HepG2 (cell line): ENCODE measurements around the gene EBP. TPM values are rescaled to one million over a fixed set of nuclear protein-coding genes. Genes with fewer than 3 reads are reported as not detected.

Experiments
- AHDC1 ChIP-seq: sonication (generic); formaldehyde crosslinking; IDR thresholded peaks from 2 replicates; pipeline ENCODE4 v1.5.1; 2020; ENCODE audit warnings: mild to moderate bottlenecking, missing genetic modification reagents, borderline replicate concordance
- ESRRA ChIP-seq: sonication (generic); formaldehyde crosslinking; IDR thresholded peaks from 2 replicates; pipeline ENCODE4 v1.5.1; 2020; ENCODE audit warnings: mild to moderate bottlenecking, low read depth, missing genetic modification reagents
- ETV5 ChIP-seq: IDR thresholded peaks from 2 replicates; pipeline ENCODE4 v1.6.1; 2018; ENCODE audit warnings: missing biosample characterization, missing genetic modification reagents, inconsistent platforms, borderline replicate concordance
- GABPA ChIP-seq, 2 experiments: IDR thresholded peaks; 2 replicates each; pipeline ENCODE4 v1.6.1; 2011 to 2016; ENCODE audit warnings: low read depth in 2 of 2, low read length in 1 of 2, missing biosample characterization in 1 of 2, missing genetic modification characterization in 1 of 2
- HOXD1 ChIP-seq: sonication (generic); formaldehyde crosslinking; IDR thresholded peaks from 2 replicates; pipeline ENCODE4 v1.5.0; 2020; ENCODE audit warnings: missing genetic modification reagents
- IKZF5 ChIP-seq: IDR thresholded peaks from 2 replicates; pipeline ENCODE4 v1.6.1; 2018; ENCODE audit warnings: missing genetic modification reagents, mild to moderate bottlenecking, missing compliant biosample characterization
- JUNB ChIP-seq: sonication (generic); formaldehyde crosslinking; IDR thresholded peaks from 2 replicates; pipeline ENCODE4 v1.8.0; 2022; ENCODE audit warnings: missing genetic modification reagents, mild to moderate bottlenecking, borderline replicate concordance
- PAWR ChIP-seq: sonication (generic); formaldehyde crosslinking; IDR thresholded peaks from 2 replicates; pipeline ENCODE4 v1.4.0; 2020; ENCODE audit warnings: missing genetic modification reagents, mild to moderate bottlenecking, borderline replicate concordance
- TFDP1 ChIP-seq: IDR thresholded peaks from 2 replicates; pipeline ENCODE4 v1.6.1; 2016; ENCODE audit warnings: missing compliant biosample characterization, missing genetic modification reagents, borderline replicate concordance
- ZBTB14 ChIP-seq: sonication (generic); formaldehyde crosslinking; IDR thresholded peaks from 2 replicates; pipeline ENCODE4 v1.4.0; 2020; ENCODE audit warnings: missing genetic modification reagents
- ZIK1 ChIP-seq: sonication (generic); formaldehyde crosslinking; IDR thresholded peaks from 2 replicates; pipeline ENCODE4 v1.5.0; 2020; ENCODE audit warnings: mild to moderate bottlenecking, low read depth, missing genetic modification reagents, borderline replicate concordance
- ZNF138 ChIP-seq: sonication (generic); formaldehyde crosslinking; IDR thresholded peaks from 2 replicates; pipeline ENCODE4 v1.5.0; 2020; ENCODE audit warnings: mild to moderate bottlenecking, low read depth, missing genetic modification reagents
- ZNF335 ChIP-seq: sonication (generic); formaldehyde crosslinking; IDR thresholded peaks from 2 replicates; pipeline ENCODE4 v1.4.0; 2020; ENCODE audit warnings: missing genetic modification reagents
- ZNF33A ChIP-seq: sonication (generic); formaldehyde crosslinking; IDR thresholded peaks from 2 replicates; pipeline ENCODE4 v1.5.1; 2020; ENCODE audit warnings: missing genetic modification reagents, mild to moderate bottlenecking, moderate library complexity, borderline replicate concordance
- ZNF468 ChIP-seq: sonication (generic); formaldehyde crosslinking; IDR thresholded peaks from 2 replicates; pipeline ENCODE4 v1.8.0; 2022; ENCODE audit warnings: mild to moderate bottlenecking, moderate library complexity, missing genetic modification reagents
- ZSCAN9 ChIP-seq: IDR thresholded peaks from 2 replicates; pipeline ENCODE4 v1.6.1; 2016; ENCODE audit warnings: borderline replicate concordance
- polyA plus RNA-seq, 8 experiments: library from polyadenylated mRNA; depleted of rRNA in 3 of 8; stranded (reverse) in 7 of 8; unstranded in 1 of 8; fragments of >200 nt; fragmentation: Illumina TruSeq in 4 of 8; extraction: Trizol in 4 of 8; gene quantifications; 2 replicates each; pipeline versions ENCODE4 v1.2.1 to v1.2.3, GENCODE V29; 2011 to 2016; ENCODE audit warnings: low read depth in 4 of 8, missing spikeins in 1 of 8, mixed read lengths in 1 of 8; ENCODE audit not compliant: insufficient read depth in 1 of 8
- total RNA-seq, 5 experiments: library from RNA; depleted of rRNA; stranded (reverse); fragments of >200 nt; fragmentation: Illumina TruSeq; extraction: Trizol; gene quantifications; 2 replicates each; pipeline ENCODE4 v1.2.3, GENCODE V29; 2016; ENCODE audit warnings: low read depth in 1 of 5

The EBP gene
- total and polyA plus RNA-seq, 2 of the 13 experiments (the other 11 are each of a cell fraction or from before 2014, with no cell fraction given), result 106 to 260 TPM

GRCh38 chrX:48505481-48505880, 16.1 kb upstream of the EBP start (continued):
- TF ChIP-seq GABPA (IDR thresholded peaks at IDR 0.05; ENCODE audit: low read depth, low read length) (no peak), GABPA (CRISPR knock-in tag; IDR thresholded peaks at IDR 0.05; ENCODE audit: low read depth) (no peak), ZNF468 (CRISPR knock-in tag) (no peak), IKZF5 (CRISPR knock-in tag) (0 out of 2 replicates have a peak, but pooled peaks have one; percentile 18), ZSCAN9 (no peak), ZBTB14 (no peak), AHDC1 (peak; percentile 42; the same call in 1 of the 2 replicates), TFDP1 (CRISPR knock-in tag) (no peak), ZIK1 (CRISPR knock-in tag) (no peak), PAWR (CRISPR knock-in tag) (no peak), ESRRA (CRISPR knock-in tag) (no peak), ZNF335 (CRISPR knock-in tag) (no peak), JUNB (CRISPR knock-in tag) (peak; percentile 56; the same call in 1 of the 2 replicates), ZNF33A (CRISPR knock-in tag) (no peak), ZNF138 (no peak), ETV5 (CRISPR knock-in tag) (no peak), HOXD1 (no peak)
